H1 (cell line): ENCODE results near the gene SIK2. TPM values are rescaled to one million over a fixed set of nuclear protein-coding genes. Genes with fewer than 3 reads are reported as not detected.

ENCODE experiments used
- CHD1 ChIP-seq: IDR thresholded peaks from 2 replicates; pipeline ENCODE4 v1.6.1; 2012; ENCODE audit warnings: low read depth, low read length, improper control_type of control experiment
- RBBP5 ChIP-seq: IDR thresholded peaks from 2 replicates; pipeline ENCODE4 v1.7.1; 2012; ENCODE audit warnings: low read depth, mild to moderate bottlenecking, inconsistent platforms, low read length, moderate library complexity, borderline replicate concordance
- SUZ12 ChIP-seq: fragments of 200-600 bp; sonication (generic); IDR thresholded peaks from 2 replicates; pipeline ENCODE4 v1.6.1; 2012; ENCODE audit warnings: mild to moderate bottlenecking, inconsistent platforms, low read length, moderate library complexity, mixed read lengths
- polyA plus RNA-seq, 7 experiments: library from polyadenylated mRNA; depleted of rRNA in 3 of 7; stranded (reverse) in 5 of 7; unstranded in 2 of 7; fragments of >200 nt in 5 of 7; fragments of 200-250 nt in 2 of 7; gene quantifications; 1 replicate in 5 of 7; 2 replicates in 1 of 7; 4 replicates in 1 of 7; pipeline versions ENCODE4 v1.2.1 to v1.2.3, GENCODE V29; 2011 to 2013; ENCODE audit warnings: missing spikeins in 2 of 7, mixed read lengths in 2 of 7
- total RNA-seq: library from RNA; stranded (reverse); fragmentation: NEBNext Ultra II Directional; extraction: Animal tissue kit (Norgen Biotek cat#: 25700); gene quantifications from 2 replicates; pipeline ENCODE4 v1.2.1, GENCODE V29; 2021

Gene SIK2
- total and polyA plus RNA-seq, 2 of the 8 experiments (the other 6 are each of a cell fraction or from before 2014, with no cell fraction given) = 8.8 to 11.2 TPM

DNA sequence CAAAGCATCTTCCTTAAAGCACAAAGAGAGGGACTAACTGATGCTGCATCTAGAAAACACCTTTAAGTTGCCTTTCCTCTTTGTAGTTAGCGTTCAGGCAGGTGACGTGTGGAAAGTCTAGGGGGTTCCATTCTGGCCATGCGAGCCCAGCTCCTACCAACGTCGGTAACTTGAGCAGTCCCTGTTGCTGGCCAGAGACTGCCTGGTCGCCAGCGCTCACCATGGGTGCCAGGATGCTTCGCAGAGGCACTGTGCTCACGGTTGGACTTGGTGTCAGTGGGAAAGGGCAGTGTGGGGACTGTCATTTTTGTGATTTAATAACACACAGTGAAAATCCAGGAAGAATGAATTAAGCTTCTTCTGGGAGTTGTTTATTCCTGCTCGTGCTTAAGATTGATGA is 123.4 kb downstream of the SIK2 start (continued):
- TF ChIP-seq CHD1 (no peak), RBBP5 (no peak), SUZ12 (no peak)
